ENCODE measurements around the gene SMIM24.

- TF ChIP-seq CTCF (IDR thresholded peaks at IDR 0.05; ENCODE audit: poor library complexity, severe bottlenecking) (no peak), REST (IDR thresholded peaks at IDR 0.05; ENCODE audit: borderline replicate concordance) (no peak), MXI1 (conservative IDR thresholded peaks at IDR 0.05; ENCODE audit: poor library complexity, severe bottlenecking) (no peak), EP300 (conservative IDR thresholded peaks at IDR 0.05; ENCODE audit: poor library complexity, severe bottlenecking) (no peak), EZH2 (IDR thresholded peaks at IDR 0.05; ENCODE audit: borderline replicate concordance, insufficient read depth, low read length, poor library complexity, severe bottlenecking) (no peak), TAF1 (IDR thresholded peaks at IDR 0.05; ENCODE audit: low read depth) (no peak), SMC3 (conservative IDR thresholded peaks at IDR 0.05; ENCODE audit: poor library complexity) (no peak), POLR2AphosphoS5 (IDR thresholded peaks at IDR 0.05) (no peak)
Measured at GRCh38 chr19:3450796-3451411, 29.4 kb downstream of the SMIM24 start.
